IMR-90 (cell line): ENCODE measurements around the gene GPR152. TPM values are rescaled to one million over a fixed set of nuclear protein-coding genes. Genes with fewer than 3 reads are reported as not detected.

Experiments used
- ATAC-seq: fragments of 200-7000 bp; cut with Tn5 transposase; 2 replicates; pipeline ENCODE4 v1.9.1; 2020; ENCODE audit warnings: low read depth, mild to moderate bottlenecking, moderate library complexity
- BruUV-seq: library from RNA; stranded (reverse); fragments of 400-500 nt; replicated peaks from 2 replicates; lab custom pipeline; 2021; lab: Mats Ljungman, UMichigan
- CTCF ChIA-PET: fragments of 300-600 bp; formaldehyde crosslinking; extraction: SDS; loops from one replicate; lab custom pipeline; 2021; ENCODE audit warnings: antibody characterized with exemption; lab: Yijun Ruan, JAX
- POLR2A ChIA-PET: fragments of 300-600 bp; sonication (Branson Sonifier 250); formaldehyde crosslinking; loops from one replicate; lab custom pipeline; 2022; ENCODE audit warnings: antibody characterized with exemption; ENCODE audit not compliant: unreplicated experiment; lab: Charles Lee
- DNase-seq: peaks from one replicate; pipeline ENCODE4 v3.0.0; 2013
- H2AFZ ChIP-seq: replicated peaks from 2 replicates; pipeline ENCODE3; 2013; ENCODE audit warnings: low read length, mild to moderate bottlenecking; ENCODE audit not compliant: poor library complexity
- H2AK5ac ChIP-seq: 2 replicates; pipeline ENCODE4 v1.6.1; 2013; ENCODE audit warnings: low read depth, low read length, inconsistent platforms
- H2AK9ac ChIP-seq: replicated peaks from 2 replicates; pipeline ENCODE3; 2013; ENCODE audit warnings: mild to moderate bottlenecking, low read depth, low read length, moderate library complexity; ENCODE audit not compliant: poor library complexity
- H2BK120ac ChIP-seq: 2 replicates; pipeline ENCODE4 v1.6.1; 2013; ENCODE audit warnings: low read depth, low read length, inconsistent platforms
- H2BK15ac ChIP-seq: 3 replicates; pipeline ENCODE4 v1.6.1; 2013; ENCODE audit warnings: low read depth, low read length, inconsistent platforms
- H2BK20ac ChIP-seq: 2 replicates; pipeline ENCODE4 v1.6.1; 2013; ENCODE audit warnings: low read depth, mild to moderate bottlenecking, inconsistent platforms, low read length, moderate library complexity
- H2BK5ac ChIP-seq: 2 replicates; pipeline ENCODE4 v1.6.1; 2013; ENCODE audit warnings: mild to moderate bottlenecking, low read depth, low read length, inconsistent platforms; ENCODE audit not compliant: poor library complexity, severe bottlenecking
- H3K14ac ChIP-seq: replicated peaks from 2 replicates; pipeline ENCODE4 v1.6.1; 2013; ENCODE audit warnings: low read depth, low read length, inconsistent platforms
- H3K18ac ChIP-seq: 2 replicates; pipeline ENCODE4 v1.6.1; 2013; ENCODE audit warnings: low read depth, low read length, control low read depth
- H3K23ac ChIP-seq: 2 replicates; pipeline ENCODE4 v1.6.1; 2013; ENCODE audit warnings: low read depth, low read length, inconsistent platforms
- H3K27ac ChIP-seq: 2 replicates; pipeline ENCODE4 v1.5.1; 2013; ENCODE audit warnings: mild to moderate bottlenecking, control low read depth, low read length; ENCODE audit not compliant: insufficient read depth
- H3K27me3 ChIP-seq: 2 replicates; pipeline ENCODE4 v1.6.1; 2013; ENCODE audit warnings: low read length; ENCODE audit not compliant: control insufficient read depth, insufficient read depth
- H3K36me3 ChIP-seq: 2 replicates; pipeline ENCODE4 v1.6.1; 2013; ENCODE audit warnings: low read length, mixed read lengths; ENCODE audit not compliant: control insufficient read depth, insufficient read depth
- H3K4ac ChIP-seq: 2 replicates; pipeline ENCODE4 v1.6.1; 2013; ENCODE audit warnings: low read depth, low read length, inconsistent platforms
- H3K4me1 ChIP-seq: 2 replicates; pipeline ENCODE4 v1.6.1; 2013; ENCODE audit warnings: low read length, mixed read lengths; ENCODE audit not compliant: control insufficient read depth, insufficient read depth
- H3K4me2 ChIP-seq: 2 replicates; pipeline ENCODE4 v1.6.1; 2013; ENCODE audit warnings: low read depth, mild to moderate bottlenecking, control low read depth, low read length, moderate library complexity
- H3K4me3 ChIP-seq: 2 replicates; pipeline ENCODE4 v1.5.1; 2013; ENCODE audit warnings: low read depth, mild to moderate bottlenecking, control low read depth, low read length, moderate library complexity; ENCODE audit not compliant: insufficient read depth
- H3K56ac ChIP-seq: 2 replicates; pipeline ENCODE4 v1.6.1; 2013; ENCODE audit warnings: low read length, inconsistent platforms; ENCODE audit not compliant: insufficient read depth; ENCODE audit errors: extremely low read depth
- H3K79me1 ChIP-seq, 2 experiments: 2 replicates each; pipeline ENCODE4 v1.6.1; 2013; ENCODE audit warnings: low read length in 2 of 2, inconsistent platforms in 1 of 2, low read depth in 1 of 2
- H3K9ac ChIP-seq: 2 replicates; pipeline ENCODE4 v1.6.1; 2013; ENCODE audit warnings: low read depth, low read length, control low read depth
- H3K9me1 ChIP-seq: 2 replicates; pipeline ENCODE4 v1.6.1; 2013; ENCODE audit warnings: low read length, inconsistent platforms; ENCODE audit not compliant: insufficient read depth
- H3K9me3 ChIP-seq: 2 replicates; pipeline ENCODE4 v1.6.1; 2013; ENCODE audit warnings: low read length; ENCODE audit not compliant: control insufficient read depth, insufficient read depth
- H4K20me1 ChIP-seq: 2 replicates; pipeline ENCODE4 v1.6.1; 2013; ENCODE audit warnings: low read length, inconsistent platforms; ENCODE audit not compliant: insufficient read depth
- H4K5ac ChIP-seq: 2 replicates; pipeline ENCODE4 v1.6.1; 2013; ENCODE audit warnings: mild to moderate bottlenecking, low read depth, low read length, control low read depth
- H4K8ac ChIP-seq, 2 experiments: 2 replicates each; pipeline ENCODE4 v1.6.1; 2013; ENCODE audit warnings: low read depth in 2 of 2, low read length in 2 of 2, control low read depth in 1 of 2, inconsistent platforms in 1 of 2
- H4K91ac ChIP-seq: 2 replicates; pipeline ENCODE4 v1.6.1; 2013; ENCODE audit warnings: low read depth, low read length, inconsistent platforms; ENCODE audit not compliant: insufficient read depth
- CEBPB ChIP-seq: IDR thresholded peaks from 2 replicates; pipeline ENCODE4 v1.6.1; 2012; ENCODE audit warnings: low read depth, low read length, improper control_type of control experiment
- CHD1 ChIP-seq: IDR thresholded peaks from 2 replicates; pipeline ENCODE4 v1.6.1; 2012; ENCODE audit warnings: low read depth, low read length, improper control_type of control experiment
- CTCF ChIP-seq: conservative IDR thresholded peaks from 2 replicates; pipeline ENCODE4 v1.5.1; 2012; ENCODE audit warnings: mild to moderate bottlenecking, low read depth, low read length, improper control_type of control experiment
- FOS ChIP-seq: fragments of 150-350 bp; IDR thresholded peaks from 2 replicates; pipeline ENCODE4 v1.6.1; 2016; ENCODE audit warnings: low read depth, low read length
- MAFK ChIP-seq: IDR thresholded peaks from 2 replicates; pipeline ENCODE4 v1.6.1; 2012; ENCODE audit warnings: low read depth, low read length, improper control_type of control experiment
- MAZ ChIP-seq: IDR thresholded peaks from 2 replicates; pipeline ENCODE4 v1.6.1; 2012; ENCODE audit warnings: low read depth, mild to moderate bottlenecking, low read length, improper control_type of control experiment, moderate library complexity, borderline replicate concordance
- MXI1 ChIP-seq: IDR thresholded peaks from 2 replicates; pipeline ENCODE4 v1.6.1; 2012; ENCODE audit warnings: low read depth, mild to moderate bottlenecking, low read length, moderate library complexity, borderline replicate concordance
- NFE2L2 ChIP-seq: fragments of 150-350 bp; IDR thresholded peaks from 2 replicates; pipeline ENCODE4 v1.6.1; 2016; ENCODE audit warnings: low read depth, mild to moderate bottlenecking, low read length
- POLR2A ChIP-seq: IDR thresholded peaks from 2 replicates; pipeline ENCODE4 v1.6.1; 2012; ENCODE audit warnings: mild to moderate bottlenecking, low read depth, low read length
- RAD21 ChIP-seq: IDR thresholded peaks from 2 replicates; pipeline ENCODE4 v1.6.1; 2012; ENCODE audit warnings: low read length, improper control_type of control experiment
- RCOR1 ChIP-seq: IDR thresholded peaks from 2 replicates; pipeline ENCODE4 v1.6.1; 2012; ENCODE audit warnings: mild to moderate bottlenecking, low read length, improper control_type of control experiment; ENCODE audit not compliant: insufficient replicate concordance
- RFX5 ChIP-seq: IDR thresholded peaks from 2 replicates; pipeline ENCODE4 v1.8.0; 2012; ENCODE audit warnings: low read depth, mild to moderate bottlenecking, low read length, moderate library complexity
- SMC3 ChIP-seq: fragments of 150-350 bp; IDR thresholded peaks from 2 replicates; pipeline ENCODE4 v1.6.1; 2016; ENCODE audit warnings: low read depth, mild to moderate bottlenecking, antibody characterized with exemption, low read length, moderate library complexity
- USF2 ChIP-seq: fragments of 150-350 bp; IDR thresholded peaks from 2 replicates; pipeline ENCODE4 v1.6.1; 2017; ENCODE audit warnings: mild to moderate bottlenecking, antibody characterized with exemption, low read length, low read depth
- WGBS, 2 experiments: methylation state at CpG; one replicate each; pipeline versions ENCODE4 v1.1.5 to v1.1.7; 2013; ENCODE audit warnings: missing lambda C conversion rate in 2 of 2; ENCODE audit not compliant: insufficient read length in 1 of 2; ENCODE audit errors: extremely low coverage in 2 of 2; 5-methylcytosine and 5-hydroxymethylcytosine counted together
- dilution Hi-C: fragments of 300-500 bp; cut with HindIII; formaldehyde crosslinking; loops from one replicate; pipeline ENCODE4 v1.14.3; 2018; ENCODE audit warnings: low sequenced_read_pairs; ENCODE audit not compliant: unreplicated experiment
- in situ Hi-C: fragments of 300-500 bp; cut with MboI; formaldehyde crosslinking; loops from 3 replicates; pipeline ENCODE4 v1.14.3; 2019; ENCODE audit warnings: low sequenced_read_pairs, inconsistent platforms, mixed read lengths
- intact Hi-C: fragments of 100-400 bp; cut with micrococcal nuclease; formaldehyde crosslinking; loops from 2 replicates; pipeline ENCODE4 v1.10.0; 2022
- polyA plus RNA-seq, 3 experiments: library from polyadenylated mRNA; depleted of rRNA; stranded (reverse); fragments of >200 nt; gene quantifications; 2 replicates each; pipeline ENCODE4 v1.2.3, GENCODE V29; 2012; ENCODE audit warnings: low replicate concordance in 1 of 3
- total RNA-seq: library from RNA; depleted of rRNA; stranded (reverse); fragments of >200 nt; gene quantifications from 2 replicates; pipeline ENCODE4 v1.2.3, GENCODE V29; 2012

Gene GPR152
- total and polyA plus RNA-seq, 2 of the 4 experiments (the other 2 are of a cell fraction), result not detected

GRCh38 chr11:67429038-67429668, 23.4 kb downstream of the GPR152 start:
- POLR2A ChIA-PET, result no interaction called here
- in situ Hi-C loops, result no loop called here

More at GRCh38 chr11:67429038-67429668, 23.4 kb downstream of the GPR152 start:
- H3K4me3 ChIP-seq, result peak overlapping the region; percentile 75
- H3K27ac ChIP-seq, result peak overlapping the region; percentile 64
- DNase-seq (no peak), ATAC-seq (no peak)
- peak overlapping the region; percentile 95 for H2AK9ac ChIP-seq
- no TSS peak for BruUV-seq
- peak overlapping the region; percentile 97 for H3K4me2 ChIP-seq
- peak overlapping the region; percentile 56; the same call in 1 of the 2 replicates for H3K14ac ChIP-seq
- peak overlapping the region; percentile 100 for H2AFZ ChIP-seq
- peak overlapping the region; percentile 31 for H2BK5ac ChIP-seq
- CTCF ChIA-PET, result no interaction called here
- H3K79me1 ChIP-seq, result peaks cover 11 to 29% of the 10 kb centered on the region in 2 experiments
- peak overlapping the region; percentile 47 to 87; a peak in 3 of 4 replicates for H4K8ac ChIP-seq
- peak overlapping the region; percentile 87 for H3K9ac ChIP-seq
- peak overlapping the region; percentile 94 for H3K4ac ChIP-seq
- no peaks in the 10 kb centered on the region for H3K27me3 ChIP-seq
- no peak overlapping the region for H2BK15ac ChIP-seq
- 49% methylated on average over 8 of the region's 12 CpGs; no CpG with 5 or more reads in 1 of the 2 experiments for WGBS, 2 experiments
- H3K9me3 ChIP-seq, result no peaks in the 10 kb centered on the region
- H2BK120ac ChIP-seq, result 0 out of 2 replicates have a peak overlapping the region, but pooled peaks have one; percentile 17
- no peaks in the 10 kb centered on the region; the same call in 1 of the 2 replicates for H4K20me1 ChIP-seq
- H3K23ac ChIP-seq, result peak overlapping the region; percentile 63
- H3K56ac ChIP-seq, result no peak overlapping the region
- peak overlapping the region; percentile 95 for H2AK5ac ChIP-seq
- H4K91ac ChIP-seq, result peak overlapping the region; percentile 90
- TF ChIP-seq MAZ (no peak), USF2 (no peak), RCOR1 (no peak), CTCF (no peak), RAD21 (no peak), RFX5 (no peak), SMC3 (no peak), MXI1 (no peak), CEBPB (no peak), POLR2A (no peak), CHD1 (no peak), FOS (no peak), MAFK (no peak), NFE2L2 (no peak)
- intact Hi-C loops (no loop called here), dilution Hi-C loops (no loop called here)
- H3K9me1 ChIP-seq, result peaks cover 8% of the 10 kb centered on the region
- no peak overlapping the region for H3K18ac ChIP-seq
- peak overlapping the region; percentile 53 for H4K5ac ChIP-seq
- no peak overlapping the region for H2BK20ac ChIP-seq
- H3K4me1 ChIP-seq, result peaks cover 5% of the 10 kb centered on the region
- peaks cover 21% of the 10 kb centered on the region; the same call in 1 of the 2 replicates for H3K36me3 ChIP-seq
